Activated naive CD4-positive, alpha-beta T cell treated with anti-CD3 and anti-CD28 coated beads, Interleukin-2, amount 10 ng/mL, durations not matched to agents 7 days and 5 days (primary cell): ENCODE measurements around the gene ARTN.

Source experiments
- CTCF ChIA-PET: fragments of 350-600 bp; sonication (Branson Sonifier 250); formaldehyde crosslinking; loops from one replicate; lab custom pipeline; 2021; ENCODE audit warnings: antibody characterized with exemption; lab: Charles Lee
- DNase-seq: peaks from one replicate; pipeline ENCODE4 v3.0.0-alpha.2; 2020
- H3K27ac Mint-ChIP-seq: one replicate; pipeline ENCODE4 v1.8.0; 2021; ENCODE audit warnings: mild to moderate bottlenecking, moderate library complexity, mixed read lengths
- H3K27me3 Mint-ChIP-seq: one replicate; pipeline ENCODE4 v1.8.0; 2021; ENCODE audit warnings: mild to moderate bottlenecking, mixed read lengths
- H3K36me3 Mint-ChIP-seq: one replicate; pipeline ENCODE4 v1.8.0; 2021; ENCODE audit warnings: mixed read lengths
- H3K4me1 Mint-ChIP-seq: one replicate; pipeline ENCODE4 v1.8.0; 2021; ENCODE audit warnings: mixed read lengths
- H3K4me3 Mint-ChIP-seq: one replicate; pipeline ENCODE4 v1.8.0; 2021; ENCODE audit warnings: mild to moderate bottlenecking, moderate library complexity, mixed read lengths
- H3K9me3 Mint-ChIP-seq: one replicate; pipeline ENCODE4 v1.8.0; 2021; ENCODE audit warnings: mixed read lengths

ARTN gene

DNA sequence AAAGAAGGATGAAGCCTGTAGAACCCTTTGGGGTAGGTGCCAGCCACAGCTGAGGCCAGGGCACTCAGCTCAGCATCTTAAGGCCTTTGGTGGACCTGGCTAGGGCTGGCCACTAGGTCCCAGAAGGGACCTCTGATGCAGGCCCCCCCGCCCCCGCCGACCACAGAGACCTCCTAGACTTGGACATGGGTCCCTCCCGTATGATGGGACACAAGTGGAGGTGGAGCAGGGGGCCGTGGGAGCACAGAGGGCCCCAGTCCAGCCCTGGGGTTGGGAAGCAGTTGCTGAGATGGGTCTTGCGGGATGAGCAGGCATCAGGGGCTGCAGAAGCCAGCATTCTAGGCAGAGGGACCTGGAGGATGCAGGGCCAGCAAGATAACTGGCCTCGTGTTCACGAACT lies 48.6 kb downstream of the ARTN start:
- no peak overlapping the region for H3K27ac Mint-ChIP-seq
- no peak for DNase-seq
- H3K9me3 Mint-ChIP-seq, result no peaks in the 10 kb centered on the region
- H3K36me3 Mint-ChIP-seq, result peaks cover 11% of the 10 kb centered on the region
- H3K27me3 Mint-ChIP-seq, result peaks cover 11% of the 10 kb centered on the region
- H3K4me3 Mint-ChIP-seq, result no peak overlapping the region
- CTCF ChIA-PET, result no interaction called here
- H3K4me1 Mint-ChIP-seq, result peaks cover 26% of the 10 kb centered on the region

DNA sequence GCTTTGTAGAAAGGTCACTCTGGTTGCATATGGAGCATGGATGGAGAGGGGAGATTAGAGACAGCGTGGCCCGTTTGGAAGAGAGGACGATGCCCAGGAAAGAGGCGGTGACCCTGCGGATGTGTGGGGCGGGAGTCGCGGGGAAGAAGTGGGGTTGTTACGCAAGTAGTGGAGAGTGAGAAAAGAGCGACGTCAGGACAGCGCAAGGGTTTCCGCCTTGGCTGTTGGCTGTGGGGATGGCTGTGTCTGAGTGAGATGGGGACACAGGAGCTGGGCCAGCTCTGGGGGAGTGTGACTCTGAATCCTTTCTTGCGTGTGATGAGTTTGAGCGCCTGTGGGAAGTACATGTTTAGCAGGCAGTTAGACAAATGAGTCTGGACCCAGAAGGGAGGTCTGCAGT lies 49.2 kb downstream of the ARTN start:
- peaks cover 6% of the 10 kb centered on the region for H3K36me3 Mint-ChIP-seq
- no peak overlapping the region for H3K27ac Mint-ChIP-seq
- CTCF ChIA-PET, result no interaction called here
- no peaks in the 10 kb centered on the region for H3K9me3 Mint-ChIP-seq
- H3K4me3 Mint-ChIP-seq, result no peak overlapping the region
- H3K4me1 Mint-ChIP-seq, result peaks cover 20% of the 10 kb centered on the region
- DNase-seq, result no peak
- peaks cover 11% of the 10 kb centered on the region for H3K27me3 Mint-ChIP-seq

DNA sequence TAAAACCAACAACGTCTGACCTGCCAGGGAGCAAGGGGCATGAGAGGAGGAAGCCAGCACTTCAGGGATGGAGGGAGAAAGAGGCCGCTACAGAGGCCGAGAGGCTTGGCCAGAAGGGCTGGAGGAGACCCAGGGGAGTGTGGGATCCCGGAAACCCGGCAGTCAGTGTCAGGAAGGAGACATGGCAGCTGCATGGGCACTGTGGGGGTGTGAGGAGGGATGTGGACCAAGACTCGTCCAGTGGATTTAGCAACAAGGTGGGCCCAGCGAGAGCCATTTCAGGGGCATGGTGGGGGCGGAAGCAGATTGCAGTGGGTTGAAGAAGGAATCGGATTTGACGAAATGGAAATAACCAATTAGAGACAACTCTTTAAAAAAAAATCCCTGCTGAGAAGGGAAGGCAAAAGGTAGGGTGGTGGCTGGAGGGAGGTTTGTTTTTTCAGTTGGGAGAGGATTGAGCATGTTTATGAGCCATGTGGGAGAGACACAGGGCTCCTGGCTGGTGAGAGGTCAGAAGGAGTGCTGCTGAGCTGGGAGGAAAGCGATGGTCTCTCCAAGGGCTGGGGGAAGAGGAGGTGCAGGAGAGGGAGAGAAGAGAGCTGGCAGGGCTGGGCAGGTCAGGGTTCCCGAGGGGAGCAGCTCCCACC lies 49.8 kb downstream of the ARTN start:
- H3K27me3 Mint-ChIP-seq, result peaks cover 11% of the 10 kb centered on the region
- CTCF ChIA-PET, result no interaction called here
- DNase-seq, result no peak
- no peak overlapping the region for H3K27ac Mint-ChIP-seq
- H3K36me3 Mint-ChIP-seq, result peaks cover 1% of the 10 kb centered on the region
- no peaks in the 10 kb centered on the region for H3K9me3 Mint-ChIP-seq
- peaks cover 15% of the 10 kb centered on the region for H3K4me1 Mint-ChIP-seq
- H3K4me3 Mint-ChIP-seq, result no peak overlapping the region

DNA sequence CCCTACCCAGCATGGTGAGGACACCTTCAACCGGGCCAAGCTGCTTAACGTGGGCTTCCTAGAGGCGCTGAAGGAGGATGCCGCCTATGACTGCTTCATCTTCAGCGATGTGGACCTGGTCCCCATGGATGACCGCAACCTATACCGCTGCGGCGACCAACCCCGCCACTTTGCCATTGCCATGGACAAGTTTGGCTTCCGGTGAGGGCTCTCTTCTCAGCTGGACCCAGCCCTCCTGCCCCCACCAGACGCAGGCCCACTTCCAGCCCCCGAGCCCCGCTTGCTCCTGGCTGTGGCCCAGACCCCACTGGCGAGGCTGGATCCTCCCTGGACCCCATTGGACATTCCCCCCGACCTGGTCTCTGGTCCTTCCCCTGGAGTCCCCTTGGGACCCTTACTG lies 51.3 kb downstream of the ARTN start:
- peaks cover under 1% of the 10 kb centered on the region for H3K36me3 Mint-ChIP-seq
- peaks cover 8% of the 10 kb centered on the region for H3K4me1 Mint-ChIP-seq
- H3K27ac Mint-ChIP-seq, result no peak overlapping the region
- DNase-seq, result no peak
- H3K9me3 Mint-ChIP-seq, result no peaks in the 10 kb centered on the region
- CTCF ChIA-PET, result interaction anchor here (0.6 kb wide), 1 partner anchor 586 kb away, joined by 3 read pairs; no protein-coding TSS in a partner anchor
- H3K4me3 Mint-ChIP-seq, result no peak overlapping the region
- H3K27me3 Mint-ChIP-seq, result peaks cover 3% of the 10 kb centered on the region

DNA sequence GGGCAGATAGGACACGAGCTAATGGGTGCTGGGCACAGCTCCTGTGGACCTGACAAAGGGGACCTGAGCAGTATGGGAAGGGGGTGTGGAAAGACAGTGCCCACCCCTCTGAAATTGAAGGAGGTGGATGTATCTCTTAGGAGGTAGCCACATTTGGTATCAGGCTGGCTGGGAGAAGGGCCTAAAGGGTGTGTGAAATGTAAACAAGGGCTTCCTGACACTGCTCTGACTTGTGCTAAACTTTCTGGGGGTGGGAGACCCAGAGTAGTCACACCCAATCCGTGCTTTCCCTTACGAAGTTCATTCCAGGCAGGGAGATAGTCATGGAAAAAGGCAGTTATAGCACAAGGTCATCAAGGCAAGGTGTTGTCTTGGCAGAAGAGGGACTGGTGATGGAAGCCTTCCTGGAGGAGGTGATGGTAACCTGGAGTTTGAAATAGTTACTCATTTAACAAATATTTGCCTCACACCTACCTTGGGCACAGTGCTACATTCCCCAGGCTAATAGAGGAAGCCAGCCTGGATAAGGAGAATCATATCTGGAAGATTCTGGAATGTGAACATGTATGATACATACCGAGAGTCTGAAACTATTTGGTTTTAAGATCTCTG lies 52.5 kb downstream of the ARTN start:
- DNase-seq, result no peak
- Mint-ChIP-seq H3K4me1 (peaks cover 3% of the 10 kb centered on the region), H3K9me3 (no peaks in the 10 kb centered on the region), H3K27me3 (peaks cover 5% of the 10 kb centered on the region), H3K4me3 (no peak overlapping the region), H3K36me3 (no peaks in the 10 kb centered on the region), H3K27ac (no peak overlapping the region)
- CTCF ChIA-PET, result interaction anchor here (1.3 kb wide), 1 partner anchor 13 kb away, joined by 3 read pairs; no protein-coding TSS in a partner anchor

DNA sequence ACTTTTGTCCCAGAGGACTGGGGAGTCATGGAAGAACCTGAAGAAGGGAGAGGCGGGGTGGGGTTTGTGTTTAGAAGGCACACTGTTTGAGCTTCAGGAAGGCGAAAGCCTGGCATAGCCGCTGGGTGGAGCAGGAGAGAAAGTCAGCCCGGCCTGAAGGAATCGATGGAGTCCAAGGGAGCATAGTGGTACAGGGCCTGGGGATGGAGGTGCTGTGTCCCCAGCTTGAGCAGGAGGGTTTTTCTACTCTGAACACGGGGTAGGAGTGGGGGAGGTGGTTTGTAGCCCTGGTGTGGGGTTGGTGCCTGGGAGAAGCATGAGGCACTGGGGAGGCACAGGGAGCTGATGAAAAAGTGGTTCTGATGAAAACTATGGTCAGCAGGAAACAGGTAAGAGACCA lies 53.1 kb downstream of the ARTN start:
- CTCF ChIA-PET, result interaction anchor here (0.7 to 1.4 kb wide), 4 partner anchors 12 to 224 kb away, joined by 3 to 4 read pairs (median 3); no protein-coding TSS in a partner anchor

More for the DNA sequence above, 53.1 kb downstream of the ARTN start:
- Mint-ChIP-seq H3K27ac (peak overlapping the region; percentile 38), H3K9me3 (no peaks in the 10 kb centered on the region), H3K27me3 (peaks cover 11% of the 10 kb centered on the region), H3K36me3 (no peaks in the 10 kb centered on the region), H3K4me3 (no peak overlapping the region), H3K4me1 (peaks cover 9% of the 10 kb centered on the region)
- DNase-seq, result no peak
